Measurements from ENCODE around the gene THBS4.

The THBS4 gene

DNA sequence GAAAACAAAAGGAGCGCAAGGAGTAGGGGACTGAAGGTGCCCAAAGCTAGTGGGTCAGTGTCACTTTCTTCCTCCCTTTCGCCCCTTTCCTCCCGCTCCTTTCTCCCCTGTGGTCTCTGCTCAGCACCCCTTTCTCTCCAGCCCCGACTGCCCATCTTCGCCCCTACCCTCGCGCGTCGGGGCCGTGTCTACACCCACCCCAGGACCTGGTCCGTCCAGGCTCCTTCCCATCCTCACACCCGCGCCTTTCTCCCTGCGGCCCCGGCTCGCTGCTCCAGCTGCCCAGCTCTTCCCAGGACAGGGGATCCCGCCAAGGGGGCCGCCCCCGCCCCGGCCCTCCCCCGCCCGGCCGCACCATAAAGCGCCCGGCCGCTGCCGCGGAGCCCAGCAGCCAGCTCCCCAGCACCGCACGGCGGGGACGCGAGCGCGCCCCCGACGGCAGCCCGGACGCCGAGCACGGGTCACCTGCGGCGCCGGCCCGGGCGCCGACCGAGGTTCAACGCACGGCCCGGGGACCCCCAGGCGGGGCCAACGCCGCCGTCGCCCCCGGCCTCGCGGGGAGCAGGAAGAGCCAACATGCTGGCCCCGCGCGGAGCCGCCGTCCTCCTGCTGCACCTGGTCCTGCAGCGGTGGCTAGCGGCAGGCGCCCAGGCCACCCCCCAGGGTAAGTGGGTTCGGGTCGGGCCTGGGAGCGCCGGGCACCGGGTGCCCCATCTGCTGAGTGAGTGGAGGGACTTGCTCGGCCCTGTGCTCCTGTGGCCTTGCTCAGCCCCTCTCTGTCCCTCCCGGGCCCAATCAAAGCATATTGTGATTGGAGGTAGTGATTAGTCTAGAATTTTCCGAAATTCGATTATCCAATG is at the start of gene THBS4:
TSS of gene THBS4 (plus strand) at position 387 of the 860 bp plus-strand sequence. CDS start at position 577, 190 bp downstream.
- DNase-seq (ENCODE audit: low spot score) (no peak), FAIRE-seq (no peak)

DNA sequence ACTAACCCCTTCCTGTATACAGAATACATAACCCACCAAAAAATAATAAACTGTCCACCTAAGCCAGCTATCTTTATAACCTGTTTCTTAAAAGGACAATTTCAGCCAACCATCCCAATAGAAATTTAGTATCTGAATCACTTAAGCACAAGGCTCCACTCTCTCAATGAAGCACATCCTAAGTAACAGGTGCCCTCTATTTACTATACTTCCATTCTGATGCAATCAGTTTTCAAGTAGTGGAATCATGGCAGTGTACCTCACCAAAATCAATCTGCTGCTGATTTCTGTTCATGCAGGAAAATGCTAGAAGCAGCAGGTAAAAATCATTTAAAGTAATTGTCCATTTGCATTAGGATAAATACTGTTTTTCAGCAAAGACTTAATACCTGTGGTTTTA is 48.9 kb upstream of the THBS4 start:
- FAIRE-seq = no peak
- no peak for DNase-seq (ENCODE audit: low spot score)

DNA sequence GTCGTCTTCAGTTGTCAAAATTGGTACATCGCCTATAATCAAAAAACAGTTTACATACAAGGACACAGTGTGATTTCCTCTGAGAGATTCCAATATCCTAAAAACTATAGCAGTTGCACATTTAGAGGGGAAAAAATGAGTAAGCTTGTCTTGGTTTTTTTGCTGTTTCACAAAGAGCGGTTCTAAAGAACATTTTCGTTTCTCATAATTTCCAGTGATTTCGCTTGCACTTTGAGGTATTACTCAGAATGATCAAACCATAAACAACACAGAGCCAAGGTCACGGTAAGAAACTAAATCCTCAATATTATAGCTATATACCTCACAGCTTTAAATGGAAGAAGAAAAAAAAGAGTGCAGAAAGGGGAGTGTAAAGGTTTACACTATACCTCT is 44.9 kb upstream of the THBS4 start:
- DNase-seq (ENCODE audit: low spot score) (no peak), FAIRE-seq (no peak)

DNA sequence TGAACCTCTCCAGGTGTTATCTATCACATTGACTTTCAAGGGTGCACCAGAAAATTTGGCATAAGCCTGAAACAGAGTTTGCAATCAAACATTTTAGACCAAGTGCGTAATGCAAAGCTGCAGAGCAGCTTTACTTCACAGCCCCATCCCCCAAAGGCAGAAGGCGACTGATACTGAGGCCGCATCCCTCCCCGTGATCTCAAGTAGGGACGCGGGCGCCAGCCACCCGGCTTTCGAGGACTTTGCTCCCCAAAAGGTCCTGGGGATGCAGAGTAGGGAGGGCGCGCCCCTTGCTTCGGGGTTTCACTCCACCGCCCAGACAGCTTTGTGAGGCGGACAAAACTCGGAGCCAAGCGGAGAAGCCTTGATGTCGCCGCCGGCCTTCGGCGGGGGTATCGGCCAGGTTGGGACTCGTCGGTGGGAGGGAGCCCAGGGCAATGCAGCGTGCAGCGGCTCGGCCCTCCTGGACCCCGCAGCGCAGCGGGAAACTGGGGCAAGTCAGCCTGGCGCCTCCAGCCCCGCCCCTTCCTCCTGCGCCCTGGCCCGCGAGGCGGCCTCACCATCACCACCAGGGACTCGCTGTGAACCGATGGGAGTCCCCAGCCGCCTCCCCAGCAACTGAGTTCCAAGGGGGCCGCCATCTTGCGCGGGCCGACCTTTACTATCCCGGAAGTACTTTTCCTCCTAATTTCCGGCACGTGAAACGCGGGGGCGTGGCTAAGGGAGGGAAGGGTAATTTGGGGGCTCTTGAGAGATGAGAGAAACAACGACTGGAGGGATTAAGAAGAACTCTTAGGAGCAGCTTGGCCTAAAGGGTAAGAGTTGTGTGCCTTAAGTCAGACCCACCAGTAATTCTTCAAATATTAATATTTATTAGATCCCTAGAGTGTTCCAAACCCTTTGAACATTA is 44.3 kb upstream of the THBS4 start, which contains the start of gene MTX3:
TSS of gene MTX3 (minus strand) at position 665 of the 910 bp plus-strand sequence. CDS start at position 641, 24 bp downstream.
- peak; percentile 47 for DNase-seq (ENCODE audit: low spot score)
- no peak for FAIRE-seq

DNA sequence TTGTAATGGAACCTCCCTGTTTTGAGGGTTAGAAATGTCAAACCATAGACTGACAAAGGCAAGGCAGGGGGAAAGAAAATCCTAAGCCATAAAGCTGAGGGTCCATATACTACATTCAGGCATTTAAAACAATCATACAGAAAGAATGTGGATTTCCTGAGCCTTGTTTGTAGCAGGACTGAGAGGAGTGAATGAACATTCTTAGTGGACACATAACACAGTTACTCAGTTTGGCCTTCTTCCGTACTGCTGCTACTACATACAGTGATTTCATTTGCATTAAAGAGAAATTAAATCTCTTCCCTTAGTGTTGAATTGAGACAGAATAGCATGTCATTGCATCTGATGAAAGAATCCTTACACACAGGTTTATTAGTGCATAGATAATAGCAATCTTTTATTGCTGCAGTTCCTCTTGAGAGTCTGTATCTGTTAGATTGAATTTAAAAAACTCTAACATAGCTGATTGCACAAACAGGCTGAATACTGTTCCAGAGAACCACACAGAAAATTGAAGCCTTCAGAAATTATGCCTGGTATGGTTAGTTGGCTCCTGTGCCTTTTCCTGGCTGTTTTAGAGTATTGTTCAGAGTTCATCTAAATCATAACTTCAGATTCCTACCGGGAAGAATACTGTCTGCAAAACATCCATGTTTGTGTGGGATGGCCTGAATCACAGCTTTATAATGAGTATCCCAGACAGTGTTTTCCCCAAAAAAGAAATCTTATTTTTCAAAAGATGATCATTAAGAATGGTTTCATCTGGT is 42.1 kb upstream of the THBS4 start:
- DNase-seq (ENCODE audit: low spot score) (no peak), FAIRE-seq (no peak)

DNA sequence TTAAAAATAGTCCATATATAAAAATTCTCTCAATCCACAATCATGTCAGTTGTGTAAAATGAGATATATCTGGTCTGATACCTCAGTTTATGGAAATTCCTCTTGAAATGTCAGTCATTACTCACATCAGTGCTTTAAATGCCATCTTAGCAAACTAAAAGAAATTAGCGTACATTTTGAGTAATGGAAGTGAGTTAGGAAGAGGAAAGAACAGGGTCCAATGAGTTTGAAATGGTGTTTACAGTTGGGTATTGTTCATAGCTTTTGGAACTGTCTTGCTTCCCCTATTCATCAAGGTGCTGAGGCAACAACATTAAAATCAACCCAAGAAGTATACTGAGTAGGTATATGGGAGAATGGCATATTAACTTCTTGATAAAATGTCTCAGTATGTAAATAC is 35.4 kb upstream of the THBS4 start:
- DNase-seq (ENCODE audit: low spot score) (no peak), FAIRE-seq (no peak)

DNA sequence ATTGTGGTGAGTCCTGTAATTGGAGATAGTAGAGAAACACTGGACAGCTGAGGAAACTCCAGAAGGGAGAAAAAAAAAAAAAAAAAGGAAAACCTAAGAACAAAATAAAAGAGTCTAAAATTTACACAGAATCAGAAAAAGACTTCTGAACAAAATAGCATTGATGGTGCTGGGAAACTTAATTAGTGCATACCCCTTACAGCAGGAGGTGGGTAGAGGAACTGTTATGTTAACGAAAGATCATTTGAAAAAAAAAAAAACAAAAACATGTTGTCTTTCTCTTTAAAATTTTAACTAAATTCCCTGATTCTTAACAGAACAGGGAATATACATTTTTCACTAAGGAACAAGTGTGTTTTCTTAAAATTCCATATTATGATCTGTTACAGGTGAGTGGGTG is 32.5 kb upstream of the THBS4 start:
- DNase-seq (ENCODE audit: low spot score) = no peak
- FAIRE-seq = no peak

DNA sequence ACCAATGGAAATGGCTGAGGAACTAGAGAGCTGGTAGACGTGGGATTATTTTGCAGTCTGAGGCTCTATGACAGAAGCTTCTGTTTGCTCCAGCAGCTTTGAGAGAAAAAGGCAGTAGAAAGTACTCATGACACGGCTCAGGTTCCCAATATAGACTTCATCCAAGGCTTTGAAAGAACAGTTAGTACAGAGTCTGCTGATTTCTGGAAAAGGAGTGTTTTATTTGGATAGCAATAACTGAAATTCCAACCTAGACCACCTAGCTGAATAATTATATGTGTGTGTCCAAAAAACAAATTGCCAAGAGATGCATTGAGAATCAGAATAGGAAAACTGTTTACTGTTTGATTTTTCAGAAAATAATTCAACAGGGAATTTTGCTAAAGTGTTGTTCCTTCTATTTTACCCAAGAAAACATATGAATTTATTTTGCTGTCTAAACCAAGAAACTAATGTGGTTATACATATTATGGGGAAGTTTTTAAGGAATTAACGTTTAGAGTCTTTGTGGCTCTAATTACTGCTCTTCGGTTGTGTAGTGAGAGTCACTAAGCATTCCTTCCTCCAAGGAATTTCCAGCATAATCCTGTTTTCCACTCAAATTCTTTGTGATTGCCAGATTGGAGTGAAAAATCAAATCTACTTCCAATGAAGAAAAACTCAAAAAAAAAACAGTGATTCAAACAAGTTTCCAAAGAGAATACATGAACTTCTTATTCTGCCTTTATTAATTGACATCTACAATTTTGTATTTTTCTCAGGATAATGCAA is 26.0 kb upstream of the THBS4 start:
- DNase-seq (ENCODE audit: low spot score) = no peak
- no peak for FAIRE-seq

DNA sequence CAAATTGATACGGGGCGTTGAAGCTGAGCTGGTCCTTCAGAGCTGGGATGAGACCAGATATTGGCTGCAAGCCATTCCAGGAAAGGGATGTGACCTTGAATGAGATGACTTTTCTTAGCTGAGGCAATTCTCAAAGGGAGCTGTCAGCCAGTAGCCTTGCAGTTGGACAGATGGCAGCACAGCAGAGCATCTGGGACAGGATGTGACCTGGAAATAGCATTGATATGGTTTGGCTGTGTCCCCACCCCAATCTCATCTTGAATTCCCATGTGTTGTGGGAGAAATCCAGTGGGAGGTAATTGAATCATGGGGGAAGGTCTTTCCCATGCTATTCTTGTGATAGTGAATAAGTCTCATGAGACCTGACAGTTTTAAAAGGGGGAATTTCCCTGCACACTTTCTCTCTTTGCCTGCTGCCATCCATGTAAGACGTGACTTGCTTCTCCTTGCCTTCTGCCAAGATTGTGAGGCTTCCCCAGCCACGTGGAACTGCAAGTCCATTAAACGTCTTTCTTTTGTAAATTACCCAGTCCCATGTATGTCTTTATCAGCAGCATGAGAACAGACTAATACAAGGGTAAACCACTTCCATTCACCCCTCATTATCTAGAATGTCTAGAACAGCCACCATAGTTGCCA is 24.3 kb upstream of the THBS4 start:
- DNase-seq (ENCODE audit: low spot score) (no peak), FAIRE-seq (no peak)

DNA sequence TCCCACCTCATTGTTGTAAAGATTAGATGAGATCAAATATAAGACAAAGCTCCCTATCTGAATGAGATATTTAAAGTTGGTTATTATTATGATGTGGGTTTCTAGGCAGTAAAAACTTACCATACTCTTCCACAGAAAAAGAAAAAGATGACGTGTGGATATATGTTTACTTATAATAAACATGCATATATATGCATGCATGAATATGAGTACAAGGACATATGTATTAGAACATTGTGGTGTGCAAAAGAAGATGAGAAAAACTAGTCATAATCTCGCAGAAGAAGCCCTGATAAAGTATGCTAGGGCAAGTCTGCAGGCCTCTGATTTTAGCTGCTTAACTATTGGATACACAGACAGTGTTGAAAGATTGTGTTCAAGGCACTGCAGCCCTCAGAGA is 10.1 kb upstream of the THBS4 start:
- no peak for DNase-seq (ENCODE audit: low spot score)
- FAIRE-seq = no peak

DNA sequence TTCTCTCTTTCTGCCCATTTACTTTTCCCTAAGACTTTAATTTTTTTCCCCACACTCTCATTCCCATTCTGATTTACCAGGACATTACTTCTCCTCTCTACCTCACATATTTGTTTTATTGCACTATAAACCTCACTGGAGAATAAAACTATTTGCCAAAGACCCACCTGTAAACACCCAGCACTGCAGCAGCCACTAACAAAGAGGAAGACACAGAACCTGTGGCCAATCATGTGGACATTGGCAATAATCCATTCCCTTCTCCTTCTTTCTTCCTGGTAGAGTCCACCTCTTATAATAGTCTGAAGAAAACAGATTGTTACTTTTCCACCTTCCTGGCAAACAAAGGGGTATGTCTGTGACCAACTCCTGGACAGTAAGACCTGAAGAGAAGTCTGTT is 8.3 kb upstream of the THBS4 start:
- DNase-seq (ENCODE audit: low spot score) (no peak), FAIRE-seq (no peak)

DNA sequence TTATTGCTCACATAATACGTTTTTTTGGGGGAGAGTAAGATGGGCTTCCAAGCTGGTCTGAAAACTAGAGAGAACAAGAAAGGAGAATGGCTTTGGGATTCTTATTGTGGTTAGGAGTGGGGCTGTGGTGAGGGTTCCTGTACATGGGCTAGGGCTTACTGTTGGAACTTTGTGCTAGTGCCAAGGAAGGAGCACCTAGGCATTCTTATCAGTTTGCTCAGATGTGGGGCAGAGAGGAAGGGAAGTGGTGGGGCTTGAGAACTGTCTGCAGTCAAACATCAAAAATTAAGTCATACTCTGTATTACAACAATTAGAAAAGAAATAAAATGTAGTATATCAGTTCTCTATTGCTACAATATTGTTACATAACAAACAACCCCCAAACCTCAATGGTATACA is 4.0 kb upstream of the THBS4 start:
- FAIRE-seq (no peak), DNase-seq (ENCODE audit: low spot score) (no peak)

DNA sequence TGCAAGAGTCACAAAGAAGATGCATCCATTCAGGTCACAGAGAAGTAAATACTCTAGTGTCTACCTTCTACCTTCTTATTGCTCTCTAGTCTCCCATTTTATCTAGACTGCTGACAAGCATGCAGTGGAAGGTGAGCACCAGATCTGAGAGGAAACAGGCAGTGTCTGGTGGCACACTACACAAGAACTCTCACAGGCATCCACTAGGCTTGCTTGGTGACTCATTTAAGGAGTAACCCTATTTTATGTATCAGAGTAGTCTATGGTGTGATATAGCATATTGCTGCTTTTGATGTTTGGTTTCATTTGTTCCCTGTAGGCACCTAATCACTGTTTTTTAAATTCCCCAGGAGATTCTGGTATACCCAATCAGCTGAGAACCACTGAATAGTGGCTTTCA is 1.6 kb upstream of the THBS4 start:
- DNase-seq (ENCODE audit: low spot score) = no peak

DNA sequence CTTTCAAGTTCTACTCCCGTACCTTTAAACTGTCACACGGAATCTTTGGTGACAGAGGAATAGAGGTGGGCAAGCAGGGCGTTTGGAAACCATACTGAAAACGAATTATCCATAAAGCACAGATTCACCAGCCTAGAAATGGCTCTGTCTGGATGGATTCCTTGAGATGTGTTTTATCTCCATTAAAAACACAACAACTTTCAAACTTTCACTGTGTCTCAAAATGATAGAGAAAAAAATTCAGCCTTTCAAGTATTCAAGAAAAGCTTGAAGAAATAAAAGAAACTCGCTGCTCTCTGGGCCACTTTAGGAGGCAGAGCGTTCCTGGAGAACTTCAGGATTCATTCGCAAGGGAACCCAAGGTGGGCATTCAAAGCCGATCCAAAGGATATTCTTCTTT is 589 bp upstream of the THBS4 start:
- no peak for FAIRE-seq

More for the DNA sequence above, 1.6 kb upstream of the THBS4 start:
- no peak for FAIRE-seq

DNA sequence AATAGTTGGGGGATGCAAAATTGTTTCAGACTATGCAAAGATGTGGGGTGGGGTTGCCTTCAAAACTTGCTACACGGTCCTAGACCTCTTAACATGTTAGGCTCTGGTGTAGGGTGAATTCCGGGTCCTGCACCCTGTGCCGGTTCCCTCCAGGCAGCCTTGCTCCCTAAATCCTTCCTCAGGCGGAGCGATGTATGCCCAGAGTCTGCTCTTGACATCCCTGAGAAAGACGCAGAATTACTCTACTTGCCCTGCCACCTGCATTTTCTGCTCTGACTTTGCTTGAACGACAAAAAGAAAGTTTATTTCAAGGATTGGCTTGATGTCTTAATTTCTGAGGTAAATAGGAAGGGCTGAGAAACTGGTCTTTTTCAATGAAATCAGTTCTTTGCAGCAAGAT is 691 bp downstream of the THBS4 start:
- DNase-seq (ENCODE audit: low spot score) (no peak), FAIRE-seq (no peak)

More for the DNA sequence above, 589 bp upstream of the THBS4 start:
- no peak for DNase-seq (ENCODE audit: low spot score)

DNA sequence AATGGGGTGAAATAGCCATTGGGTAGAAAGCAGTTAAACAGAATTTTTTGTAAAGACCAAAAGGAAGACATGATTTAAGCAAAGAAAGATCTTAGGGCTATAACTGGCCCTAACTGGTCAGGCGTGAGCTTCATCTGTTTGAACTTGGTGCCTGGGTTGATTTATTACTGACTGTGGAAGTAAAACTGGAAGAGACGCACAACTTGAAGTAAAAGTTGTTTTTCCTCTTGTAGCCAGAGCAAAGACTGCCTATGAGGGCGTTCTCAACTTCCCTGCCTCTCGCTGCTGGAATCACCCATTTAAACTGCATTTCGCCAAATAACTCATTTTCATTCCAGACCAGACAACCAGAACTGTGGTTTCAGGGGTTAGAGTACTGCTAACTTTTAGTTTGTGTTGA is 1.5 kb downstream of the THBS4 start:
- FAIRE-seq = no peak
- DNase-seq (ENCODE audit: low spot score) = no peak

DNA sequence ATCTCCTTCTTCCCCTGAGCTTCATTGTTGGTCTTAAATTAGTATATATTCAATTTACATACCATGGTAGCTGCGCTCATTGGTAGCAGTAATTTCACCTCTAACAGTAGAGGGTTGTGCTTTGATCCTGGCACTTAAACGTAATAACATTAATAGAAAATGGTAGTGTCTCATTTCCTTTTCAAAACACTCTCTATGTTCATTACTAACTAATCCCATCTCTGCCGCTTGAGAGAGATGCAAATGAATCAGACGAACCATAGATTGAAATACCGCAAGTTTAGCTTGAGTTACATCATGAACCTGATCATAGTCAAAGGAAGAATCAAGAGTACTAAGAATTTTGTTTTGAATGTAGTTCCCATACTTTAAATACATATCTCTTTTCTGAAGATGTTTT is 2.2 kb downstream of the THBS4 start:
- DNase-seq (ENCODE audit: low spot score) = no peak
- no peak for FAIRE-seq

DNA sequence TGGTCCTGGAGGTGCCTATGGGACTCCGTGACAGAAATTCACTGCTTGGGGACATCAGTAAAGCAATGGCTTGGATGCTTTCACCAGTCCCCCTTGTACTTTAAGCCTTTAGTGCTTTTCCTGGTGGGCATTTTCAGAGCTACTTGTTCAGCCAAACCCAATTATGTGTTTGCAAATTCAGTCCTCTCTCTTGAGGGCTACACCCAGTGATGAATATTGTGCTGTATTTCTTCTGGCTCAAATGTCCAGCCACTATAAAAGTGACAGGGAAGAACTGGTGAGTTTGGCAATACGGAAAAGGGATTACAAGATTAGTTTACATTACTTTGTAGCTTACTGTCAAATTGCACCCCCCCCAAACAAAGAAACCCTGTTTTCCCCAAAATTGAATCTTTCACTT is 4.5 kb downstream of the THBS4 start:
- DNase-seq (ENCODE audit: low spot score) (no peak), FAIRE-seq (no peak)

DNA sequence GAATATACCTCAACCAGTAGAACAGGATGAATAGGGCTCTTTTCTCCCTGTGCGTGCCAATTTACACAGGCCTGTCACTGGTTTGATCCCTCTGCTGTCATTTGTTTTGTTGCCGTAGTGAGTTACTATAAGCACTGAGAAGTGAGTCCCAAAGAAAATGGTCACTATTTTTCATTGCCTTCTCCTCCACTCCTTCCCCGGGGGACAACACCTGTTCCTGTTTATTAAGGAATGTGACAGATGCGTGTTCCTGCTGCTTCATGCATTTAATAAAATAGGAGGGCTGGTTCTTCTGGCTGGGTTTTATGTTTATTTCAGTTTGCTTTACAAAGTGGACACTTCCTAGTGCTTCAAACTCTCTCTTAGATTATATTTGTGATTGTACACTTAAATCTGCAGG is 6.4 kb downstream of the THBS4 start:
- FAIRE-seq (no peak), DNase-seq (ENCODE audit: low spot score) (no peak)

DNA sequence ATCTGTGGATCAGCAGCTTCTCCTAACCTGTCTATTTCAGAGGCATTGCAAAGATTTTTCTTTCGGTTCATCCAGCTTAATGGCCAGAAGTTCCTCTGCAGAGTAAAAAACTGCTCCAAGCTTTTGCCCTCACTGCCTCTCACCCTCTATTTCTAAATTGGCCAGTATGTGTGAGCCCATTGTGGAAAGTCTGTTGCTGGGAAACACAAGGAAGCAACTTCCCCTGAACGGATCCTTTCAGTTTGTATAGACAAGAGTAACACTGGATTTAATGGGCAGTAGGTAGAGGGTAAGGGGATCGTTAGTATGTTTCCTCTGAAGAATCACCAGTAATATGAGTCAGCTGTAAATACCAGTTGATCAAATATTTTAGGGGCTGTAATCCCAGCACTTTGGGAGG is 7.2 kb downstream of the THBS4 start:
- DNase-seq (ENCODE audit: low spot score) (no peak), FAIRE-seq (no peak)
